ENCODE measurements around the gene LACTBL1.
"Not testable (repeated sequence)": the region's sequence is repeated elsewhere in the genome, so short reads cannot be mapped to it uniquely, and the experiment has no call there.

The LACTBL1 gene, protein sequence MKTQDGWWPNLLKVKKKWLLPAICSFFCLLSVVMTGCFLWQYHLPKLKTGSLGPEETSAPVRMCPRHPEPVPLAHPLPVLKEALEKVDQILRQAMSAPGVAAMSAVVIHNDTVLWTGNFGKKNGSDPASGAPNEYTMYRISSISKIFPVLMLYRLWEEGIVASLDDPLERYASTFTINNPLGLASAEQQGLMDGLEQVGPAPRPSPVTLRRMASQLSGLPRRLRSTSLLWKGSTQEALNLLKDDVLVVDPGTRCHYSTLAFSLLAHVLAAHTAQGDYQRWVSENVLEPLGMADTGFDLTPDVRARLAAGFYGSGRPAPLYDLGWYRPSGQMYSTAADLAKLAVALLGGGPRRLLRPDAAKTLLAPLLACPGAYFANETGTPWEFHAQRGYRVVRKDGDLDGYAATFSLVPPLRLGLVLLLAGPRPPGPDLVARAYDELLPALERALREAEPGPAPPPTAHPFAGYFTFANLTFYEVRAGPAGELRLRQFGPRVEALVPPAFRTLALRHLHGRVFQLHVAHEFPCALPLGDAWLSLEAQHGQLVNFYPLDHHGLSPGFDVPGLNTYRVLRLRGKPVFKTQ

DNA sequence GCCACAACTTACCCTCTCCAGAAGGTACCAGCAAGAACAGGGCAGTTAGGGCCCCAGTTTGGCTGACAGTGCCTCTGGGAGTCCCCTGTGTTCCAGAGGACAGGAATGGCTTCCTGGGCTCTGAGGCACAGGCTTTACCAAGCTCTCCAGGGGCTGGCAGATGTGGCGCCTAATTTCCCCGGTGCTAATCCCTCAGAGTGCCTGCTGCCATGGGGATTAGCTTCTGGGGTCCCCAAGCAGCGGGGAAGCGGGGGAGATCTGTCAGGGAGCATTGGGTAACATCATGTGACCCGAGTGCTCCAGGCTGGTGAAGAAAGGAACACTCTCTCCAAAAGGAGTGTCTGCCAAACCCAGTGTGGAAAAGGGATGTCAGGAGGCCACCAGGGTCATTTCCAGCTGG lies at the start of gene LACTBL1:
TSS of gene LACTBL1 (minus strand) at position 107 of the 400 bp plus-strand sequence. CDS start 550 bp downstream, outside the sequence.
- DNase-seq (ENCODE audit: low spot score) = no peak

DNA sequence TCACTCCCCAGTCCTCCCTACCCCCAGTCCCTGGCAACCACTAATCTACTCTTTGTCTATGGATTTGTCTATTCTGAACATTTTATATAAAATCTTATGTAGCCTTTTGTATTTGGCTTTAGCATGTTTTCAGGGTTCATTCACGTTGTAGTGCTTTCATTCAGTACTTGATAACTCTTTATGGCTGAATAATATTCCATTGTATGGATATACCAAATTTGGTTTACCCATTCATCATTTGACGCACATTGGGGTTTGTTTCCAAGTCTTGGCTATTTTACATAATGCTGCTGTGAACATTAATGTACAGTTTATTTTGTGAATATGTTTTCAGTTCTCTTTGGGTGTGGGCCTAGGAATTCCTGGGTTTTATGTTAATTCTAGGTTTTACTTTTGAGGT lies 49.2 kb upstream of the LACTBL1 start:
- DNase-seq (ENCODE audit: low spot score) = no peak

DNA sequence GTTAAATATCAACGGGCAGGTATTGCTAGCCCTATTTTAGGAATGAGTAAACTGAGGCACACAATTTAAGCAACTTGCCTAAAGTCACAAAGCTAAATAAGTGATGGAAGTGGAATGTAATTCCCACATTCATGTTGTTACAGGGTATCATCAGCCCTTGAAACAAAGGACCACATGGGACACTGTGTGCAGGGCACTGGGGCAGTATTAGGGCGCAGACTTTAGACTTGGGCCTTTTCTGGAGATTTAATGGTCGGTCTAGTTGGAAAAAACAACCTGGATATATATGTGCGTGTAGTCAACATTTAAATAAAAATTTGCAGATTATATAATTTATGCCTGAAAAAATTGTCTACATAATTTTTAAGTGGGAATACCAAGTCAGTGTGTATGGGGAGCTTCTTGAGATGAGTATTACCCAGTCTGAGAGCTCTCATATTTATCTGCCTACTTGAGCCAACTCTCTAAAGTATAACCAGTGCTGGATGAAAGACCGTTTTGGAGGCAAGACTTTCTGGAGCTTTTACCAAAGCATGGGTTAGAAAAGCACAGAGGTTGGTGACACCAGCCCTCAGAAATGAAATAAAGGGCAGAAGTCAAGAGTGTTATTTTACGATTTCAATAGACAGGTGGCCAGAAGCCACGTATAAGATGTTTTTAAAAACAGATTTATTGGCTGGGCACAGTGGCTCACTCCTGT lies 48.2 kb upstream of the LACTBL1 start:
- DNase-seq (ENCODE audit: low spot score) = no peak

DNA sequence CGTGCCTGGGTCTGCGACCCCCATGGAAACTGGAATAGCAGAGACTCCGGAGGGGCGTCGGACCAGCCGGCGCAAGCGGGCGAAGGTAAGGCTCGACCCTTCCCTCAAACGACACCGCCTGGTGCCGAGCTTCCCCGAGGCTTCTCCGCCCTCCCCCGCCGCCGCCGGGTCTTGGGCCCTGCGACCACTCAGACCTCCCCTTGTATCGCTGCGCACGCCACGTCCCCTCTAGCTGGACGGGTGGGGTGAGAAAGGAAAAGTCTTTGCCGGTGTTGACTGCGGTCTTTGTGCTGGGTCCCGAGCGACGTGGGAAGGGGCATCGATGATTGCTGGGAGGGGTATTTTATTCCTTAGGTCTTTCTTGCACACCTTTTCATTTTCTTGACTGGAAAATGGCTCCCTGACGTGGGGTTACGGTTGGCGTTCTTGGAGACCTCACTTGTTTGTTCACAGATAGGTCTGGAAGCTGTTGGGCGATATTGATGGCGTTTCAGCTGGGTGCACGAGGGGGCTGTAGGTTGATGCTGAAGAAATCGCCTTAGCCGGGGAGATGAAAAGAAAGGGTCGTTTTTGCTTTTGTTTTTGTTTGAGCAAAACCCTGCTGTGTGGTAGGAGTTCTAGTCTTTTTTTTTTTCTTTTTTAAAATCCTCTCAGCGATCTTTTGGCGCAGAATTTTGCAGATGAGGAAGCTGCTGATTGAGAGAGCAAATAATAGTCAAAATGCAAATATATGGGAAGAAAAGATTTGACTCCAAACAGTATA lies 47.4 kb upstream of the LACTBL1 start:
- DNase-seq (ENCODE audit: low spot score) = peak; percentile 73

DNA sequence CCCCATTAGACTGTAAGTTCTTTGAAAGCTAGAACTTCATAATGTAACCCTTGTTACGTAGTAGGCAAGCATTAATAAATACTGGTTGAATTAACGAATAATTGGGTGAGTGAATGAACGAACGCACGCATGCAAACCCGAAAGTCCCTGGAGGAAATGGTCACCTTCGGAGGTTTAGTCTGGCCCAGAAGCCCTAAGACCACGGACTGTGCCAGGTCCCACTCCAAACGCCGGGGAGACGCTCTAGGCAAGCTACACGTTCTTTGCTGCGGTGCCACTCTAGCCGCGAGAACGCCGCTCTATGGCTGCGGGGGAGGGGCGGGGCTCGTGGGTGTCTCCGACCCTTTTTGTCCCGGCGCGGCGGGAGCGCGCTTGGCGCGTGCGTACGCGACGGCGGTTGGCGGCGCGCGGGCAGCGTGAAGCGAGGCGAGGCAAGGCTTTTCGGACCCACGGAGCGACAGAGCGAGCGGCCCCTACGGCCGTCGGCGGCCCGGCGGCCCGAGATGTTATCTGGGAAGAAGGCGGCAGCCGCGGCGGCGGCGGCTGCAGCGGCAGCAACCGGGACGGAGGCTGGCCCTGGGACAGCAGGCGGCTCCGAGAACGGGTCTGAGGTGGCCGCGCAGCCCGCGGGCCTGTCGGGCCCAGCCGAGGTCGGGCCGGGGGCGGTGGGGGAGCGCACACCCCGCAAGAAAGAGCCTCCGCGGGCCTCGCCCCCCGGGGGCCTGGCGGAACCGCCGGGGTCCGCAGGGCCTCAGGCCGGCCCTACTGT lies 46.6 kb upstream of the LACTBL1 start, which contains the start of gene KDM1A:
TSS of gene KDM1A (plus strand) at position 375 of the 769 bp plus-strand sequence. CDS start at position 504, 129 bp downstream.
- peak; percentile 97 for DNase-seq (ENCODE audit: low spot score)

DNA sequence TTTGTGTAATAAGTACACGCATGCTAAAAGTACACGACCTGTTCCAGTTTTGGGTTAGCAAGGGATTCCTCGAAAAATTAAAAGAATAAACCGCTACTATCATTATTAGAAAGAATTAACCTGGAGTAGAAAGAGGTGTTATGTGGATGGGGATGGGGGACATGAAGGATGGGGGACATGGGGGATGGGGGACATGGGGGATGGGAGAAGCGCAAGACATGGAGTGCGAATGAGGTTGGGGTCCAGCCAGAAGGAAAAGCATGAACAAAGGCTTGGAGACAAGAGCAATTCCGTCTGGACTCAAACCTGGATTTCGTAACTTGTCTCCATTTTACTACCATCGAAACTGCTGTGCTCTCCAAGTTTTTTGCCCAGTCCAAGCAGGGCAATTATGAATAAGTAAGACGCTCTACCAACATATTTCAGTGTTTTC lies 46.0 kb upstream of the LACTBL1 start:
- DNase-seq (ENCODE audit: low spot score) = no peak

DNA sequence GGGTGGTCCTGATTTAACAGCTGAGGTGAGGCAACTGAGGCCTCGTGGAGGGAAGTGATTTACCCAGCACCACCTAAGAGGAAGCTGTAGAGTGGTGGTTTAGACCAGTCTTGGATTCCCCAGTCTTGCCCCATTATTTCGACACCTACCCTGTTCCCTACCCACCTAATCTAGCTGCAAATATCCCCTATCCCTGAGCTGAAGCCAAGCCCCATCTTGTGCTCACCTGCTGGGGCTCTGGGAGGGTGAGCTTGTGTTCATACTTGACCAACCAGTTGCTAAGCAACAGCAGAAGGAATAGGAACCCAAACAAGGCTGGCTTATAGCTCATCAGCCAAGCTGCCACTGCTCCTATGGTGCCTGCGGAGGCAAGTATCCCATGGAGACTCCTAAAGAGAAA lies 41.0 kb upstream of the LACTBL1 start:
- peak; percentile 52 for DNase-seq (ENCODE audit: low spot score)

DNA sequence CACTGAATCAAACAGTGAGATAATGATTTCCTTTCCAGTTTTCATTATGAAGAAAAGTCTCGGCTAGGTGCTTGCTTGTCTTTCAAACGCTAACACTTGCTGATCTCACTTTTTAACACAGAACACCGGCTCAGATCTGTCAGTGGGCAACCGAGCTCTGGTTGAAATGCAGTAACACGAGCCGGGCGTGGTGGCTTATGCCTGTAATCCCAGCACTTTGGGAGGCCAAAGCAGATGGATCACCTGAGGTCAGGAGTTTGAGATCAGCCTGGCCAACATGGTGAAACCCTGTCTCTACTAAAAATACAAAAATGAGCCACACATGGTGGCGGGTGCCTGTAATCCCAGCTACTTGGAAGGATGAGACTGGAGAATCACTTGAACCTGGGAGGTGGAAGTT lies 37.4 kb upstream of the LACTBL1 start:
- not testable (repeated sequence) for DNase-seq (ENCODE audit: low spot score)

DNA sequence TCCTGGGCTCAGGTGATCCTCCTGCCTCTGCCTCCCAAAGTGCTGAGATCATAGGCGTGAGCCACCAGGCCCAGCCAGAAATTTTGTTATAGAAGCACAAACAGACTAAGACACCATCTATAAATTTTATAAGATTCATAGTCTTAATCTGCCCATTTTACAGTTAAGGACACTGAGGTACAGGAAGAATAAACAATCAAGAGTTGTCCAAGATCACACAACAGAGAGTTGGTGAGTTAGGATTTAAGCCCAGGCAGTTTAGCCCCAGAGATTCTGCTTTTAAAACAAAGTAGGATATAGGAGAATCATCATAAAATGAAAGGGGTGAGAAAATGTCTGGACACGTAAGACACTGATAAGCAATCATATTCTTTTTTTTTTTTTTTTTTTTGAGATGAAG lies 36.2 kb upstream of the LACTBL1 start:
- no peak for DNase-seq (ENCODE audit: low spot score)

DNA sequence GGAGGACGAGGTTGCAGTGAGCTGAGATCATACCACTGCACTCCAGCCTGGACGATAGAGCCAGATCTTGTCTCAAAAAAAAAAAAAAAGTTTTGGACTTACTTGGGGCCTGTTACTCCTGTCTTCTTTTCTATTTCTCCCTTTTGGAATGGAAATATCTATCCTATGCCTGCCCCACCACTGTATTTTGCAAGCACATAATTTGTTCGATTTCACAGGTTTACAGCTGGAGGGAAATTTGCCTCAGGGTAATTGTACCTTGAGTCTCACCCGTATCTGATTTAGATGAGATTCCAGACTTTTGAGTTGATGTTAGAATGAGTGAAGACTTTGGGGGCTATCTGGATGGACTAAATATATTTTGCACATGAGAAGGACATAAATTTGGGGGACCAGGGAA lies 34.4 kb upstream of the LACTBL1 start:
- DNase-seq (ENCODE audit: low spot score) = no peak

DNA sequence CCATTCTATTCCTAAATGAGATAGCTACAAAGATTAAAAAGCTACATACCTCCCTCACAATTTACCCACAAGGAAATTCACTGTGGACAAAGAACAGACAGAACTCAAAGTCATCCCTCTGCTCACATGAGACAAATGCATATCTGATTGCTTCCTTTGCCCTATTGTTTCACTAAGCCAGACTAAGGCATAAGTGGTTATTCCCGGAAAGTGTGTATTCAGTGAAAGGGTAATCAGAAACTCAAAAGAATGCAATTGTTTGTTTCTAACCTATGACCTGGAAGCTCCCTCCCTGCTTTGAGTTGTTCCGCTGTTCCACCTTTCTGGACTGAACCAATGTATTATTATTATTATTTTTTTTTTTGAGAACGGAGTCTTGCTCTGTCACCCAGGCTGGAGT lies 32.1 kb upstream of the LACTBL1 start:
- DNase-seq (ENCODE audit: low spot score) = not testable (repeated sequence)

DNA sequence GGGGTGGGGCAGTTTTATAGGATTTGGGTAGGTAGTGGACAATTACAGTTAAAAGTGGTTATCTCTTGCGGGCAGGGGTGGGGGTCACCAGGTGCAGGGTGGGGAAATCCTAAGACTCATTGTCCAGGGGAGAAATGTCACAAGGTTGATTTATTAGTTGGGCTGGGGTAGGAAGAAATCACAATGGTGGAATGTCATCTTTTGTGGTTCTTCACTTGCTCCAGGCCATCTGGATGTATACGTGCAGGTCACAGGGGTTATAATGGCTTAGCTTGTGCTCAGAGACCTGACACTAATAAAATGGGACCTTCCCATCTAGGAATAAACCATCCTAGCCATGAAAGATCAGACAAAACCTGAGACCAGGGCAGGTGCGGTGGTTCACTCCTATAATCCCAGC lies 31.4 kb upstream of the LACTBL1 start:
- no peak for DNase-seq (ENCODE audit: low spot score)

DNA sequence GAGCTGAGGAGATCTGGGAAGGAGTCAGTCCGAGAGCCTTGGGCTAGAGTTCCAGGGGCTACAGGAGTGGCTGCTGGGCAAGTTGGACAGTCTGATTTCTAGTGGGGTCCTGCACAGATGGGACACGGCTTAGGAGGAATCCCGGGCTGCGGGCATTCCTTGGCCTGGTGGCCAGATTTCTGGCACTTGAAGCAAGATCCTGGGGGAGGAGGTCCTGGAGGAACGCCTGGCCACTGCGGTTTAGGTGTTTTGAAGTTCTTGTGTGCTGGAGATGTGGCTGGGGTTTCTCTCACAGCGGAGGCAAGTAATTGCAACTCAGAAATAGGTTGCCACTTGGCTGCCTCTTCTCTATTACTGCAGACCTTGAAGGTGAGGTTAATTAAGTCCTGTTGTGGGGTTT lies 29.6 kb upstream of the LACTBL1 start:
- DNase-seq (ENCODE audit: low spot score) = not testable (repeated sequence)

DNA sequence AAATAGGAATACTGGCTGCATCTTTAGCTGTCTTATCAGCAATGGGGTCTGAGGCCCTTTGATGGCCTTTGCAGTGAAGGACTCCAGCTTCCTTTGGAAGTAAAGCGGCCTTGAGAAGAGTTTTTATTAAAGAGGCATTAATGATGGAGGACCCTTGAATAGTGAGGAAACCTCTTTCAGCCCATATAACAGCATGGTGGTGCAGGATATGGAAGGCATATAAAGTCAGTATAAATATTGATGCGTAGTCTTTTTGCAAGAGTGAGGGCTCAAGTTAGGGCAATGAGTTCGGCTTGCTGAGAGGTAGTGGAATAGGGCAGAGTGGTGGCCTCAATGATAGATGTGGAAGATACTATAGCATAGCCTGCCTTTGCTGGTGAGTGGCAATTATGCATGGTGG lies 27.5 kb upstream of the LACTBL1 start:
- not testable (repeated sequence) for DNase-seq (ENCODE audit: low spot score)

DNA sequence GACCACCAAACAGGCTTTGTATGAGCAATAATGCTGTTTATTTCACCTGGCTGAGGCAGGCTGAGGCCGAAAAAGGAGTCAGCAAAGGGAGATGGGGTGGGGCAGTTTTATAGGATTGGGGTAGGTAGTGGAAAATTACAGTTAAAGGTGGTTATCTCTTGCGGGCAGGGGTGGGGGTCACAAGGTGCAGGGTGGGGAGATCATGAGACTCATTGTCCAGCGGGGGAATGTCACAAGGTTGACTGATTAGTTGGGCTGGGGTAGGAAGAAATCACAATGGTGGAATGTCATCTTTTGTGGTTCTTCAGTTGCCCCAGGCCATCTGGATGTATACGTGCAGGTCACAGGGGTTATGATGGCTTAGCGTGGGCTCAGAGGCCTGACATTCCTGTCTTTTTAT lies 24.9 kb upstream of the LACTBL1 start:
- DNase-seq (ENCODE audit: low spot score) = not testable (repeated sequence)

DNA sequence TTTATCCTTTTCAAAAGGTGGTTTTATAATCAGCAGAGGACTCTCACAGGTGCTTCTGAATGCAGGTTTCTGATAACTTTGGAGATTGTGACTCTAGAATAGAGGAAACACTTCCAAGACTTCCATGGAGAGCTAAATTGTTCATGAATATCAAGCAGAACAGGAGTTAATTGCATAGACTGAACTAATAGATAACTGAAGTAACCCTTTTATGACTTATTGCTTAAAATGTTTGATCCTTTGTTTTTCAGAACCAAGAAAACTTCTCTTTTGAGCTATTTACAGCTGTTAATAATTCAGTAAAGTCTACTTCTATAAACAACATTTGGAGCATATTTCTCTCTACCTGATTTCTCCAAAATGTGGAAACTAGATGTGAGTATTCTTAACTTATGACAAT lies 23.1 kb upstream of the LACTBL1 start:
- DNase-seq (ENCODE audit: low spot score) = no peak

DNA sequence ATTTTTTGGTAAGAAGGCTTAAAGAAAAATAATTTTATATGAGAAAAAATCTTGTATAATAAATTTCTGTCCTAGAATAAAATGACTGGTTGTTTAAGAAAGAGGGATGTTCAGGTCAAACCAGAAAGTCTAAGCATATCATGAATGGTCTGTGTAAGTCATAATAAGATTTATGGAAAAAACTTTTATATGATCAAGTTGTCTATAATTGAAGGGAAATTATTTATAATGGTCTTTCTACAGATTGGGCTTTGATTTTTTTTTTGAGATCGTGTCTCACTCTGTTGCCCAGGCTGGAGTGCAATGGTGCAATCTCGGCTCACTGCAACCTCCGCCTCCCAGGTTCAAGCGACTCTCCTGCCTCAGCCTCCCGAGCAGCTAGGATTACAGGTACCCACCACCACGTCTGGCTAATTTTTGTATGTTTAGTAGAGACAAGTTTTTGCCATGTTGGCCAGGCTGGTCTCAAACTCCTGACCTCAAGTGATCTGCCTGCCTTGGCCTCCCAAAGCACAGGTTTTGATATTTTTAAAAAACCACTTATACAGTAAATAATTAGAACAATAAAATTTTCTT lies 20.6 kb upstream of the LACTBL1 start:
- DNase-seq (ENCODE audit: low spot score) = not testable (repeated sequence)

DNA sequence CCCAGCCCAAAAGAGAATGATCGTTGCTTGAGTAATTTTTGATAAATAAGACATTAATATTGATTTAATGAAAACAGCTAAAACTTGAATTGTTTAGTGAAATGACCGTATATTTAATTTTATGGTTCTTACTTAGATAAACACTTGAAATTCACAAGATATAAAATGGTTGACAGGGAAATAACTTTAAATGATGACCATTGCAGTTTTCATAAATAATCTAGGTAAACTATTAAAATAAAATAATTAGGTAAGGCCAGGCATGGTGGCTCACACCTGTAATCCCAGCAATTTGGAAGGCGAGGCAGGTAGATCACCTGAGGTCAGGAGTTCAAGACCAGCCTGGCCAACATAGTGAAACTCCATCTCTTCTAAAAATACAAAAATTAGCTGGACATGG lies 19.7 kb upstream of the LACTBL1 start:
- DNase-seq (ENCODE audit: low spot score) = not testable (repeated sequence)

DNA sequence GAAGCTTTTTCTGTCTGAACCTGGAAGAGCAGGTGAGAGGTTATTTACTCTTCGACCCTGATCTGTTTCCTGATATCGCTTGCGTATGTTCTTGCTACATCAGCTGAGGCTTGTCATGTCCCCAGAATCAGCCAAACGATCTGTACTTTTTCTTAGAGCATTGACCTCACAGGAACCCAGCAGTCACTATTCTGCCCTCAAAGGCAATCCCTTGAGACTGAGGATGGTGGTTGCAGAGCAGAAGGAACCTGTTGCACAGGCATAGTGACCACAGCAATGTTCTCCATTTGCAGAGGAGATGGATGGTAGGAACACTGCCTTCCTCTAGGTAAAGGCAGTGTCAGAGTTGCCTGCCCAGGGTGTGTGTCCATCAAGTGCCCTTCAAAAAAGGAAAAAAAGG lies 11.3 kb upstream of the LACTBL1 start:
- DNase-seq (ENCODE audit: low spot score) = no peak

DNA sequence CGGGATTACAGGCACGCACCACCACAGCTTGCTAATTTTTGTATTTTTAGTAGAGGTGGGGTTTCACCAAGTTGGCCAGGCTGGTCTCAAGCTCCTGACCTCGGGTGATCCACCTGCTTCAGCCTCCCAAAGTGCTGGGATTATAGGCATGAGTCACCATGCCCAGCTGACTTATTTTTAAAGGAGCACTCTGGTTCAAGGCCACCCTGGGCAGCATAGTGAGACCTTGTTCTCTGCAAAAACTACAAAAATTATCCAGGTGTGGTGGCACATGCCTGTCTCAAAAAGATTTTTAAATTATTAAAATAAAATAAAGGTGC lies 7.8 kb upstream of the LACTBL1 start:
- DNase-seq (ENCODE audit: low spot score) = not testable (repeated sequence)

DNA sequence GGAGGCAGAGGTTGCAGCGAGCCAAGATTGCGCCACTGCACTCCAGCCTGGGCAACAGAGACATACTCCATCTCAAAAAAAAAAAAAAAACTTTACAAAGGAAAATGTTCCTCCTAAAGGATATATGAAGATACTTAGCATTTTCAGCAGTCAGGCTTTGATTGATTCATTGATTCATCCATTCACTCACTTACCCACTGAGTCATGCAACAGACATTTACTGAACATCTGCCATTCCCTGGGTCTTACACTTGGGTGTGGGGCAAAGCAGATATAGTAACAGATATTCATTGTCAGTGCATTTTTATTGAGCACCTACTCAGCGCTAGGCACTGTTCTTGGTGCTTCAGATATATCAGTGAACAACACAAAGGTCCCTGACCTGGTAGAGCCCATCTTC lies 5.6 kb upstream of the LACTBL1 start:
- no peak for DNase-seq (ENCODE audit: low spot score)
